ENCODE results near the gene SOHLH2.

DNA sequence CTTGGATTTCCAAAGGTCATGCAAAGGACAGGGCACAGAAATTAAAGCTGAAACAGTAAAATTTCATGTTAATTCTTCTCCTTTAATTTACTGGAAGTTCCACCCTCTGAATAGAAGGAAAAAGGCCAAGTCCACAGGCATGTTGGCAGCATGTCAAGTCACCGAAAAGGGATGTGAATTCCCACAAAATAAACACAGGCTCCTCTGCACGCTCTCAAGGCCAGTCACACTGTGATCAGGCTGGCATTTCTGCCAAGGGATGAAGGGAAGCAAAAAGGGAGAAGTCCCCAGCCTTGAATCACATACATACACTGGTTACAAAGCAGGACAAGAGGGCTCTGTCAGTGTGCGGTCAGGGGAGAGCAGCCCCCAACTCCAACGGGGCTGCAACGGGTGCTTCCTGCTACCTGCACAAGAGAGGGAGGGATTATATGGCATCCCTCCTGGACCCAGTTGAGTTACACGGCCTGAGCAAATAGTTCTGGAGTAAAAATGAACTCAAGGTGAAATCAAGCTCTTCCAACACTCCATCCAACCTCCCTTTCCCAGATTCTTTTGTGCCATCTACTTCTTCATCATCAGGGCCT lies 90.0 kb downstream of the SOHLH2 start:
- TF ChIP-seq, protein P1, sequence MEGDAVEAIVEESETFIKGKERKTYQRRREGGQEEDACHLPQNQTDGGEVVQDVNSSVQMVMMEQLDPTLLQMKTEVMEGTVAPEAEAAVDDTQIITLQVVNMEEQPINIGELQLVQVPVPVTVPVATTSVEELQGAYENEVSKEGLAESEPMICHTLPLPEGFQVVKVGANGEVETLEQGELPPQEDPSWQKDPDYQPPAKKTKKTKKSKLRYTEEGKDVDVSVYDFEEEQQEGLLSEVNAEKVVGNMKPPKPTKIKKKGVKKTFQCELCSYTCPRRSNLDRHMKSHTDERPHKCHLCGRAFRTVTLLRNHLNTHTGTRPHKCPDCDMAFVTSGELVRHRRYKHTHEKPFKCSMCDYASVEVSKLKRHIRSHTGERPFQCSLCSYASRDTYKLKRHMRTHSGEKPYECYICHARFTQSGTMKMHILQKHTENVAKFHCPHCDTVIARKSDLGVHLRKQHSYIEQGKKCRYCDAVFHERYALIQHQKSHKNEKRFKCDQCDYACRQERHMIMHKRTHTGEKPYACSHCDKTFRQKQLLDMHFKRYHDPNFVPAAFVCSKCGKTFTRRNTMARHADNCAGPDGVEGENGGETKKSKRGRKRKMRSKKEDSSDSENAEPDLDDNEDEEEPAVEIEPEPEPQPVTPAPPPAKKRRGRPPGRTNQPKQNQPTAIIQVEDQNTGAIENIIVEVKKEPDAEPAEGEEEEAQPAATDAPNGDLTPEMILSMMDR (conservative IDR thresholded peaks at IDR 0.05), result no peak
- TF ChIP-seq EZH2 (IDR thresholded peaks at IDR 0.05; ENCODE audit: low read depth), result no peak

All from PC-9 (cell line).